Panc1 (cell line): ENCODE data around the gene ANO1. TPM values are rescaled to one million over a fixed set of nuclear protein-coding genes. Genes with fewer than 3 reads are reported as not detected.

Source experiments
- ATAC-seq: fragments of 200-7000 bp; cut with Tn5 transposase; 2 replicates; pipeline ENCODE4 v1.9.1; 2020; ENCODE audit warnings: mild to moderate bottlenecking, moderate library complexity
- BruUV-seq: library from RNA; stranded (reverse); fragments of 400-500 nt; replicated peaks from 2 replicates; lab custom pipeline; 2021; lab: Mats Ljungman, UMichigan
- CTCF ChIA-PET: fragments of 300-600 bp; sonication (Branson Sonifier 250); formaldehyde crosslinking; loops from one replicate; lab custom pipeline; 2022; ENCODE audit warnings: antibody characterized with exemption; lab: Charles Lee
- POLR2A ChIA-PET: fragments of 300-600 bp; sonication (Branson Sonifier 250); formaldehyde crosslinking; loops from one replicate; lab custom pipeline; 2022; ENCODE audit warnings: antibody characterized with exemption; lab: Charles Lee
- DNase-seq: peaks from one replicate; pipeline ENCODE4 v3.0.0-alpha.2; 2010; ENCODE audit warnings: low read depth, low spot score
- H3K27ac ChIP-seq: 2 replicates; pipeline ENCODE4 v1.5.1; 2011; ENCODE audit warnings: mild to moderate bottlenecking, low read length, inconsistent platforms
- H3K27me3 ChIP-seq: fragments of 200-500 bp; sonication (Bioruptor generic); 2 replicates; pipeline ENCODE4 v1.6.0; 2014; ENCODE audit warnings: low read length, inconsistent platforms; ENCODE audit not compliant: control insufficient read depth, insufficient read depth
- H3K36me3 ChIP-seq: fragments of 200-500 bp; sonication (Bioruptor generic); 2 replicates; pipeline ENCODE4 v1.5.1; 2014; ENCODE audit warnings: inconsistent platforms, mild to moderate bottlenecking, low read length, moderate library complexity; ENCODE audit not compliant: control insufficient read depth, insufficient read depth
- H3K4me1 ChIP-seq: 2 replicates; pipeline ENCODE4 v1.5.1; 2011; ENCODE audit warnings: inconsistent platforms, mild to moderate bottlenecking, low read length, moderate library complexity; ENCODE audit not compliant: control insufficient read depth, insufficient read depth
- H3K4me3 ChIP-seq, 2 experiments: 2 replicates each; pipeline ENCODE4 v1.5.1; 2011 to 2012; ENCODE audit warnings: low read depth in 2 of 2, low read length in 2 of 2, mild to moderate bottlenecking in 2 of 2, inconsistent platforms in 1 of 2, moderate library complexity in 1 of 2
- H3K9me3 ChIP-seq: fragments of 200-500 bp; sonication (Bioruptor generic); 2 replicates; pipeline ENCODE4 v1.5.1; 2014; ENCODE audit warnings: low read depth, mild to moderate bottlenecking, inconsistent platforms, low read length, moderate library complexity; ENCODE audit not compliant: control insufficient read depth, insufficient read depth
- CTCF ChIP-seq: fragments of 450-650 bp; IDR thresholded peaks from 2 replicates; pipeline ENCODE4 v1.5.1; 2017; ENCODE audit warnings: mild to moderate bottlenecking
- POLR2AphosphoS5 ChIP-seq: IDR thresholded peaks from 2 replicates; pipeline ENCODE4 v1.6.1; 2012; ENCODE audit warnings: mild to moderate bottlenecking, low read depth, low read length, moderate library complexity
- REST ChIP-seq, 2 experiments: IDR thresholded peaks; 2 replicates each; pipeline ENCODE4 v1.6.1; 2011 to 2012; ENCODE audit warnings: low read depth in 2 of 2, control low read depth in 1 of 2, low read length in 1 of 2, mild to moderate bottlenecking in 1 of 2, moderate library complexity in 1 of 2; ENCODE audit not compliant: insufficient read depth in 1 of 2
- SIN3A ChIP-seq: IDR thresholded peaks from 2 replicates; pipeline ENCODE4 v1.6.1; 2012; ENCODE audit warnings: low read depth, mild to moderate bottlenecking, low read length, moderate library complexity, borderline replicate concordance; ENCODE audit not compliant: insufficient read depth
- TCF7L2 ChIP-seq: IDR thresholded peaks from 2 replicates; pipeline ENCODE4 v1.6.1; 2011; ENCODE audit warnings: mild to moderate bottlenecking, low read depth, low read length, inconsistent platforms
- in situ Hi-C: cut with HindIII; loops from 2 replicates; pipeline ENCODE4 v1.10.0; 2016; ENCODE audit warnings: low sequenced_read_pairs, low pct_unique_long_range_greater_than_20kb
- intact Hi-C: fragments of 100-400 bp; cut with micrococcal nuclease; formaldehyde crosslinking; loops from one replicate; pipeline ENCODE4 v1.10.0; 2022; ENCODE audit not compliant: unreplicated experiment
- total RNA-seq: library from RNA; stranded (reverse); gene quantifications from one replicate; pipeline ENCODE4 v1.2.1, GENCODE V29; 2021; ENCODE audit not compliant: unreplicated experiment

Gene ANO1
- total RNA-seq, 1 experiment from 2014 or later, result 2.3 TPM

GRCh38 chr11:70105755-70106571 lies 27.8 kb downstream of the ANO1 start:
- ChIA-PET POLR2A (no interaction called here), CTCF (no interaction called here)
- DNase-seq, result no peak
- Histone ChIP-seq H3K36me3 (no peaks in the 10 kb centered on the region), H3K4me3 (no peak overlapping the region), H3K4me1 (no peaks in the 10 kb centered on the region), H3K9me3 (no peaks in the 10 kb centered on the region), H3K27me3 (no peaks in the 10 kb centered on the region; the same call in 1 of the 2 replicates), H3K27ac (no peak overlapping the region)
- intact Hi-C loops, result no loop called here
- no peak for ATAC-seq
- in situ Hi-C loops, result loop anchor here (10.0 kb wide), 1 partner anchor 79 kb away; no protein-coding TSS in a partner anchor
- TF ChIP-seq SIN3A, result no peak
- no peak for TF ChIP-seq CTCF
- no peak for TF ChIP-seq POLR2AphosphoS5
- TF ChIP-seq TCF7L2, result no peak
- no peak for TF ChIP-seq REST (IDR thresholded peaks at IDR 0.05; ENCODE audit: insufficient read depth in 1 of 2, low read depth in 2 of 2, low read length in 1 of 2)
- no TSS peak for BruUV-seq

GRCh38 chr11:70106757-70107156 lies 28.6 kb downstream of the ANO1 start:
- H3K36me3 ChIP-seq, result no peaks in the 10 kb centered on the region

More at GRCh38 chr11:70106757-70107156, 28.6 kb downstream of the ANO1 start:
- no peak for TF ChIP-seq SIN3A
- no peak for TF ChIP-seq POLR2AphosphoS5
- TF ChIP-seq CTCF, result no peak
- no peak for TF ChIP-seq TCF7L2
- no peak for TF ChIP-seq REST (IDR thresholded peaks at IDR 0.05; ENCODE audit: insufficient read depth in 1 of 2, low read depth in 2 of 2, low read length in 1 of 2)
- in situ Hi-C loops (loop anchor here (10.0 kb wide), 1 partner anchor 78 kb away; no protein-coding TSS in a partner anchor), intact Hi-C loops (no loop called here)
- Histone ChIP-seq H3K4me1 (peaks cover 4% of the 10 kb centered on the region; the same call in 1 of the 2 replicates), H3K9me3 (no peaks in the 10 kb centered on the region), H3K4me3 (no peak overlapping the region), H3K27me3 (no peaks in the 10 kb centered on the region; the same call in 1 of the 2 replicates), H3K27ac (no peak overlapping the region)
- ChIA-PET POLR2A (no interaction called here), CTCF (no interaction called here)
- ATAC-seq, result no peak
- BruUV-seq, result no TSS peak
- no peak for DNase-seq
